Stimulated activated CD8-positive, alpha-beta memory T cell treated with anti-CD3 and anti-CD28 coated beads, Interleukin-15, amount 100 ng/mL, for 4 hours (primary cell): ENCODE results near the gene WIPF3.
"Not testable (repeated sequence)": the region's sequence is repeated elsewhere in the genome, so short reads cannot be mapped to it uniquely, and the experiment has no call there.

Experiments
- DNase-seq, 2 donors: peaks; one replicate each; pipeline ENCODE4 v3.0.0-alpha.2; 2020; ENCODE audit warnings: low read depth in 2 of 2

WIPF3 gene

DNA sequence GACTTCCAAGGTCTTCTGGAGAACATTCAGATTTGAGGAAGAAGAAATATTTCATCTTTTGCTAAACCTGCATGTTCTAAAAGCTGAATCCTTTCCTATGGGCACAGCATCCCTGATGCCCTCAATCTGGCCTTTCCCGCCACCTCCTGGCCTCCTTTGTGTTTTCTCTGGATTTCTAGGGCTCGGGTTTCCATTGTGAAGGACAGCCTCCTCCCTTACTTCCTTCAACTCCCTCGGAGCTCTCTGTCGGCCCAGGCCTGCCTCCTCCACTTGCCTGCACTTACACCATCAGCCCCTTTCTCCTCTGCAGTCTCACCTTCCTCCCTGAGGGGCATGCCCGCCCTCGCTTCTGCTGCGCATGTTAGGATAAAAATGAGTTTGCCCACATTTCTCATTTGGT, 75.4 kb downstream of the WIPF3 start:
- DNase-seq: no peak

DNA sequence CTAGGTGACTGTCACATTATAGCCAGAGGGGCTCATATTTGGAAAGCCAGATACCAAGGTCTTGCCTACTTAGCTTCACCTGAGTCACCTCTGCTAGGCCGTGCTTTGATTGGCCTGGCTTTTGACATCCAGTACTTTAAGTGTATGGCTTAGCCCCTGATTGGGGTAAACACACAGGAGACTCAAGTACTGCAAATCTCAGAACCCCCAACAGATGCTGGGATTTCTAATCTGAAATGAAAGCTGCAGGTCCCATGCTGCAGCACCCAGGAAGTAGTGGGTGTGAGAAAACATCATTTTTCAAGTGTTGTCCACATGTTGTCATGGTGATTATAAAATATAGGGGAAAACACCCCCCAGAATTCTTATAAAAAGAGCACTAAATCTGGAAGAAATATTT, 76.2 kb downstream of the WIPF3 start:
- DNase-seq: no peak

DNA sequence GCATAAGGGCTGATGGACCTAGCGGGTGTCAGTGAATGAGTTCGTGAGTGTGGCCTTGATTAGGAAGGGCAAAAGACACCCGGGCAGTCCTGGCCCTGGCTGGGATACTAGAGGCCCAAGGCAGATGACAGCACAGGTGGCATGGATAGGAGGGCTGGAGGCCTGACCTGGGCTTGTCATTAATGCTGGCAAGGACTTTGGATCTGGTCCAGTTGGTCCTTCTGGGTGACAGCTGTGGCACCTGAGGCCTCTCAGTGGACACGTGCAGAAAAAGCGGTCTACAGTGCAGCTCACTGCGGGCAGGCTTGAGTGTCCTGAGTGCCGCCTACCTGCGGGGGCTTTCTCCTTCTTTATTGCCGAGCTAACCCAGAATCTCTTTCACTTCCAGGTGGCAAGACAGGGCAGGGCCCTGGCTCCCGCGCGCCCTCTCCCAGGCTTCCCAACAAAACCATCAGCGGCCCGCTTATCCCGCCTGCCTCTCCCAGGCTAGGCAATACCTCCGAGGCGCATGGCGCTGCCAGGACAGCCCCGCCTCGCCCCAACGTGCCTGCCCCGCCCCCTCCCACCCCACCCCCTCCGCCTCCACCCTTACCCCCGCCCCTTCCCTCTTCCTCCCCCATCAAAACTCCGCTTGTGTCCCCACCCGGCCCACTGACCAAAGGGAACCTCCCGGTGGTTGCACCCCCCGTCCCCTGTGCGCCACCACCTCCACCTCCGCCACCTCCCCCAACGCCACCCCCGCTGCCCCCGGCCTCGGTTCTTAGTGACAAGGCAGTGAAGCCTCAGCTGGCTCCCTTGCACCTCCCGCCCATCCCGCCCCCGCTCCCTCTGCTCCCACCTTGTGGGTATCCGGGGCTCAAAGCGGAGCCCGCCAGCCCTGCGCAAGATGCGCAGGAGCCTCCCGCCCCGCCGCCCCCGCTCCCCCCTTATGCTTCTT, 77.4 kb downstream of the WIPF3 start:
- no peak for DNase-seq

DNA sequence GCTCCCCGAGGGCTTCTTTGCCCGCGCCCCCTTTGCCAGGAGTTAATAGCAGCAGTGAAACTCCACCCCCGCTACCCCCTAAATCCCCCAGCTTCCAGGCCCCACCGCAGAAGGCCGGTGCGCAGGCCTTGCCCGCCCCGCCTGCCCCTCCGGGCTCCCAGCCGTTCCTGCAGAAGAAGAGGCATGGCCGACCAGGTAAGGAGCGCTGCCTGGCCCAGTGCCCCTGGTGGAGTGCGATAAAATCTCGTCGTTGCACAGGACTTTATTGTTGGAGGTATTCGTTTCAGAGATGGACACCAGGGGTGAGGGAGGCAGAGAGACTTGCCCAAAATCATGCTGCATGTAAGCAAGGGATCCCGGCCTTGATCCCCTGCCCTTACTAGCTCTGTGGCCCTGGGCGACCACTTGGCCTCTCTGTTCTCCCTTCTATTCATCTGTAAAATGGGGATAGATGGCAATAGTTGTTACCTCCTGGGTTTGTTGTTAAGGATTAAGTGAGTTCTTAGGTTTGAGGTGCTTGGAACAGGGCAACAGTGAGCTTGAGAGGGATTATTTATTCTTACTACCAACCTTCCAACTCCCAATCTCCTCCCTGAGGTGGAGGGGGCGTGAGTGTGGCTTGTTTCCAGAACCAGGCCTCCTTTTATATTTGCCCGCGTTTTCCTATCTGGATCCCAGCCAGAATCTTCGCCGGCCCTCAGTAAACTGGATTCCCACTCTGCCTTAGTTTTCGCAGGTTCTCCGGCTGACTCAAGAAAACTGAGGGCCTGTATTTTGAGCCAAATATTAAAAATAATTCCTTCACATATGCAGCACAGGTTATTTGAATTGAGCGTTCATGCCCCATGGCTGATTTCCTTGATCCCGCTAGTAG, 78.3 kb downstream of the WIPF3 start:
- DNase-seq: no peak

DNA sequence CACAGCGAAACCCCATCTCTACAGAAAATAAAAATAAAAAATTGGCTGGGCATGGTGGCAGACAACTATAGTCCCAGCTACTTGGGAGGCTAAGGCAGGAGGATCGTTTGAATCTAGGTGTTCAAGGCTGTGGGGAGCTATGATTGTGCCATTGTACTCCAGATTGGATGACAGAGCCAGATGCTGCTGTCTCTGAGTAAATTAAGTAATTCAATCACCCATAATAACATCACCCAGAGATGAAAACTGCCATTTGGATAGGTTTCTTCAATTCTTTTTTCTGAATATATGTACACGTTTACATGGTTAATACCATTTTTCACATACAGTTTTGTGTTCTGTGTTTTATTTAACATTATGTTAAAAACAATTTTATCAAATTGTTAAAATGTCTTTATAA, 79.3 kb downstream of the WIPF3 start:
- no peak for DNase-seq

DNA sequence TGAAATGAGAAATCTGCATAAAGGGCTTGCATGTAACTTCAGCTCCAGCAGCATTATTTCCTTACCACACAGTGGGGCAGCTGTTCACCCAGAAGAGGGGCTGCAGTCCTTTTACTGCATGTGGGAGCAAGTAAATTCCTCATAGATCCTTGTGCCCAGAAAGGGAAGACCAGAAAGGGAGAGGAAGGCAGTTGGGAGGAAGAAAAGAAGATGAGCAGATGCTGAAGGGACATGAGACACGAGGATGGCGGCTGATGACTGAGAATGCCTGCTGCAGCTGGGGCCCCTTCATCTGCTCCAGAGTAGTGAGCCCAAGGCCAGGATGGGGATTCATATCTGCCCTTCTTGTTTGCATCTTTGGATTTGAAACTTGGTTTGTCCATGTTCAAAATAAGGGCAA, 80.5 kb downstream of the WIPF3 start:
- DNase-seq: no peak

DNA sequence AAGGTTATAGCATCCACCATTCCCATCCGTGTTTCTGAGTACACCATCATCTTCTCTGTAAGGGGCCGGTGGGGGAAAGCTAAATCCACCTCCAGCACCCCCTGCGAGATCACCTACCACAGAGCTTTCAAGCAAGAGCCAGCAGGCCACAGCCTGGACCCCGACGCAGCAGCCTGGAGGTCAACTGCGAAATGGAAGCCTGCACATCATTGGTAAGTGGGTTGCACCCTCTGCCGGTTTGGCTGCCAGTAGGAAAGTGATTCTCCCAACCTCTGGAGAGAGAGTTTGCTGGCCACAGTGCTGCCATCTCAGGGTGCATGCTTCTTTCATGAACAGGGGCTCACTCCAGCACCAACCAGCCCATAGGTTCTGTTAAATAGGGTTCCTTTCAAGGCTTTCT, 81.7 kb downstream of the WIPF3 start:
- DNase-seq: no peak

DNA sequence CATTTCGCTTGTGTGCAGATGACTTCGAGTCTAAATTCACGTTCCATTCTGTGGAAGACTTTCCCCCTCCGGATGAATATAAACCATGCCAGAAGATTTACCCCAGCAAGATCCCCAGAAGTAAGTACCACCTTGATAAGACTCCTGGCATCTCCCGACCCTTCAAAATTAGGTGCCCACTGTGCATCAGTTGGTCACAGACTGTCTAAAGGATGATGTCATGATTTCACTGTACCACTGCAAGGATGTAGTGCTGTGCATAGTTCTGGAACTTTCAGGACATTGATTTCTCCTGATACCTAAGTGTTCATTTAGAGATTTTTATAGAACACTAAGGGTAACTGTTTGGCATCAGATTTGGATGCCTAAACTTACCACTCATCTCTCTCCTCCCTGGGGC, 83.0 kb downstream of the WIPF3 start:
- DNase-seq: no peak

DNA sequence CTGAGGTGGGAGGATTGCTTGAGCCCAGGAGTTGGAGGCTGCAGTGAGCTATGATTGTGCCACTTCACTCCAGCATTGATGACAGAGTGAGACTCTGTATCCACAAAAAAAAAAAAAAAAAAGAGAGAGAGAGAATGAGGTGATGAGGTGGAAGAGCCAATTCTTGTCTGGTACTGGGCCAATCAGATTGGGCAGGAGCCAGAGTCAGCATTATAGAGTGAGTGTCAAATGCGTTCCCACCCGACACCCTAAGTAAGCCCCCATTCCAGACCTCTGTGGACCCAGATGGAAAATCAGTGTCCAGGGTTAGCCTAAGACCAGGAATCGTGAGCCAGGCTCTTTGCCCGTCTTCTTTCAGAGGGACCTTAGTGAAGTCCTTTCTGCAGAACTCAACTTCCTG, 83.9 kb downstream of the WIPF3 start:
- no peak for DNase-seq

DNA sequence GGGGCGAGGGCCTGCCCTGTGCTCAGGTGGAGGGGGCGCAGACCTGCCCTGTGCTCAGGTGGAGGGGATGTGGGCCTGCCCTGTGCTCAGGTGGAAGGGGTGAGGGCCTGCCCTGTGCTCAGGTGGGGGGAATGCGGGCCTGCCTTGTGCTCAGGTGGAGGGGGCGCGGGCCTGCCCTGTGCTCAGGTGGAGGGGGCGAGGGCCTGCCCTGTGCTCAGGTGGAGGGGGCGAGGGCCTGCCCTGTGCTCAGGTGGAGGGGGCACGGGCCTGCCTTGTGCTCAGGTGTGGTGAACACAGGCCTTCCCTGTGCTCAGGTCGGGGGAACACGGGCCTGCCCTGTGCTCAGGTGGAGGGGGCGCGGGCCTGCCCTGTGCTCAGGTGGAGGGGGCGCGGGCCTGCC, 84.5 kb downstream of the WIPF3 start:
- DNase-seq: not testable (repeated sequence)

DNA sequence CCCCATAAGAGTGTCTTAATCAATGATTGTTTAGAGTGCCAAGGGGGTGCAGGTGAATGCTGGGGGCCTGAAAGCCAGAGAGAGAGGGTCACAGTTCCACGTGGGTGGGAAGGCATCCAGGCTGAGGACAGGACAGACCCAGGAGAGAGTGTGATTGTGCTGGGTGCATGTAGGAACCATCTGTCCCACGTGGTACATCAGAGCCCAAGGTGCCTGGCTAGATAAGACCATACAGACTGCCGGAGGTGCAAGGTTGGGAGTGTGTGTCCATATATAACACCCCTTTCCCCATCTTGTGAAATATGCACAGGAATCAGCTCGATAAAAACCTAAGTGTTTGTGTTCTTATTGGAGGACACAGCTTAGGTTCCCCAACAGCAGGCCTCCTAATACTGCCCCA, 85.5 kb downstream of the WIPF3 start:
- DNase-seq: no peak

DNA sequence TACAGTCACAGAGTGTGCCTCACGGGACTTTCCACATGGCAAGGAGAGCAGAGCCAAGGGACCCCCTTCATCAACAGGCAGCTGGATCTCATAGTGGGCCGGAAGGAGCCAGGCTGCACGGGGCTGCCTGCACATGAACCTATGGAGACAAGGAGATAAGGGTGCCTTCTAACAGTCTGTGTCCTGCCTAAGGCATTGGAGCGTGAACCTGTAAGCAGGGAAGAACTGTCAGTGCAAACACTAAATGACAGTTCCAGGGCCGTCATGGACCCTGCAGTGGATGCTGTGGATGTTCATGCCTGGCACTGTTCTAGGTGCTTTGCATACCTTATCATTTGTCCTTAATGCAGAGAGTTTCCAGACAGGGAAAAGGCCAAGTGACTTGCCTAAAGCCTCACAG, 85.9 kb downstream of the WIPF3 start:
- DNase-seq: no peak

DNA sequence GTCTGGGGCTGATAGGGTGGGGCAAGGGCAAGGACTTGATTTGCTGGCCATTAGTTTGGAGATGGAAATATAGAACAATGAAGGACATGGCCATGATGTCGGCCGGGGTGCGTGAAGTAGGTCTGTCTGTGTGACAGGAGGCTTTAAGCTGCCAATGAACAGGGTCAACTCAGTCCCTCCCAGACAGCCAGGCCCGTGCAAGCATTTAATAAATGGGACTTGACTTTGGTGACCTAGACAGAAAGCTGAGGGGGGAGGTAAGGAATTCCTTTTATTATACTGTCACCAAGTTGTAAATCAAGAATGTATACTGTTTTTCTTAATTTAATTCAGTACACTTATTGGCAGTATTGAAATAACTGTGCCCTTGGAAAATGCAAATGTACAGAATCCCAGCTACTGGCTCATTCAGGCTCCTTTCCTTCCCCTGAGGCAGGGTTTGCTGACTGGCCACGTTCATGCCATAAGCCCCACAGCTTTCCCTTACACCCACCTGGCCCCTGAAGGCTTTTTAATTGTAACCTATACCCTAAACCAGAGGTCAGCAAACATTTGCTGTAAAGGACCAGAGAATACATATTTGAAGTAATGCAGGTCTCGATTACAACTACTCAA, 87.2 kb downstream of the WIPF3 start:
- DNase-seq: no peak

DNA sequence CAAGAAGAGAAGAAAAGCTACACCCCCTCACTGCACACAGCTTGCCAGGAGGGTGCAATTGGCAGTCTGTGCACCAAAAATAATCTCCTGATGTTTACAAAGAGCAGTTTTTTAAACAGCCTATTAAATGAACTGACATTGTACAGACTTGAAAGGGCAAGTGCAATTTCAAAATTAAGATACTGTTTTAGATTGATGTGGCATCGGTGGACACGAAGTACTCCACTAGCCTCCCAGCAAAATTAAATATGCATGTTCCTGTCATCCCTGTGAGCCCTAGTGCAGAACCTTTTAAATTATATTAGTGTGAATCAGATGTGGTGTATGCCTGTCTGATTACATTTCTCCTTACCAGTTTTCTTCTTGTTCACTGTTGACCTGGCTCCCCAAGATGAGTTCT, 87.9 kb downstream of the WIPF3 start:
- no peak for DNase-seq

DNA sequence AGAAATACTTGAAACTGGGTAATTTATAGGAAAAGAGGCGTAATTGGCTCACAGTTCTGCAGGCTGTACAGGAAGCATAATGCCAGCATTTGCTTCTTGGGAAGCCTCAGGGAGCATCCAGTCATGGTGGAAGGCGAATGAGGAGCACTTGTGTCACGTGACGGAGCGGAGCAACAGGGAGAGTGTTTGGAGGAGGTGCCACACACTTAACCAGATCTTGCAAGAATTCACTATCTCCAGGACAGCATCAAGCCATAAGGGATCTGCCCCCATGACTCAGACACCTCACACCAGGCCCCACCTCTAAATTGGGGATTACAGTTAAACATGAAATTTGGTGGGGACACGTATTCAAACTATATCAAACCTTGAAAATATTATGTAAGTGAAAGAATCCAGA, 89.3 kb downstream of the WIPF3 start:
- DNase-seq: no peak

DNA sequence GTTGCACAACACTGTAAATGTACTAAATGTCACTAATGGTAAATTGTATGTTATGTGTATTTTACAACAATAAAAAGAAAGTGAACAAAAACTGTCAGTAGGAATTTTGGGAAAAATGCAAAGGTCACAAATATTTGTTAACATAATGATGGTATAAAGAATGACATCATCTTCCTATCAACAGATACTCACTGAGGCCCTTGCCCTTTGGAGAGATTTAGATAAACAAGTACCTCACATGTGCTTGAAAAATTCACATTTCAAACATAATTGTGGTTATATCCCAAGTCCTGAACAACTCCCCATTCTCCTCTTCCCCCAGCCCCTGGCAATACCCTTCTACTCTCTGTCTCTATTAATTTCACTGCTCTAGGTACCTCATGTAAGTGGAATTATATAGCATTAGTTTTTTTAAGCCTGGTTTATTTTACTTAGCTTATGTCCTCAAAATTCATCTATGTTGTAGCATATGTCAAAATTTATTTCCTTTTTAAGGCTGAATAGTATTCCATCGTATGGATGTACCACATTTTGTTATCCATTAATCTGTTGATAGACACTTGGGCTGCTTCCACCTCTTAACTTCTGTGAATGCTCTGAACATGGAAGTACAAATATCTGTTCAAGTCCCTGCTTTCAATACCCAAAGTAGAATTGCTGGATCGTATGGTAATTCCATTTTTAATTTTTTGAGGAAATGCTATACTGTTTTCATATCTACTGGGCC, 90.5 kb downstream of the WIPF3 start:
- no peak for DNase-seq

DNA sequence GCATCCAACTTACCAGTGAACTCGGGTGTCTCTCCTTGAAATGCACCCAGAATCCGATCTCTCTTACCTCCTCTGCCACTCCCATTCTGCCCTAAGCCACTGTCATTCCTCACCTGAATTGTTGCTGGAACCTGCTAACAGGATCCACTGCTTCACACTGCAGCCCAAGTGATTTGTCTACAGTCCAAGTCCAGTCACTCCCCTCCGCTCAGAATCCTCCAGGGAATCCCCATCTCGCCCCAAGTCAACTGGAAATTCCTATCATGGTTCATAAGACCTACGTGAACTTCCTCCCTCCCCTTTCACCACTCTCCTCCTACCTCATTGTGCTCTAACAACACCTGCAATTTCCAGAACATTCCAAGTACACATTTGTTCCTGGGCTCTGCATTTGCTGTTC, 92.0 kb downstream of the WIPF3 start:
- DNase-seq: no peak

DNA sequence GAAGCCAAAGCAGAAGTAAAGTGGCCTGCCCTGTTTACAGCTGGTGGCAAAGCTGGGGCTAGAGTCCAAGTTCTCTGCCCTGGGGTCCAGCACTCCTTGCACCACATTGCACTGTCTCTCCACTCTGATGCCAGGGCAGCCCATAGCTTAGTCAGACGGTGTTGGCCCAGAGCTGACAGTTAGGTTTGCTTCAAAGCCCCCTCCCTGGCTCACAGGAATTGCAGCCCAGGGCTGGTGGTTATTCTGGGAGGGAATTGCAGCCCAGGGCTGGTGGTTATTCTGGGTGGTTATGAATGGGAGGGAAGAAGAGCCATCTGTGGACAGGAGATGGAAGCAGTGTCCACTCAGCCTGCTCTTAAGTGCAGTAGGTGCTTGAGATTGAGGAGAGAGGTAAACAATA, 94.4 kb downstream of the WIPF3 start:
- DNase-seq: no peak

DNA sequence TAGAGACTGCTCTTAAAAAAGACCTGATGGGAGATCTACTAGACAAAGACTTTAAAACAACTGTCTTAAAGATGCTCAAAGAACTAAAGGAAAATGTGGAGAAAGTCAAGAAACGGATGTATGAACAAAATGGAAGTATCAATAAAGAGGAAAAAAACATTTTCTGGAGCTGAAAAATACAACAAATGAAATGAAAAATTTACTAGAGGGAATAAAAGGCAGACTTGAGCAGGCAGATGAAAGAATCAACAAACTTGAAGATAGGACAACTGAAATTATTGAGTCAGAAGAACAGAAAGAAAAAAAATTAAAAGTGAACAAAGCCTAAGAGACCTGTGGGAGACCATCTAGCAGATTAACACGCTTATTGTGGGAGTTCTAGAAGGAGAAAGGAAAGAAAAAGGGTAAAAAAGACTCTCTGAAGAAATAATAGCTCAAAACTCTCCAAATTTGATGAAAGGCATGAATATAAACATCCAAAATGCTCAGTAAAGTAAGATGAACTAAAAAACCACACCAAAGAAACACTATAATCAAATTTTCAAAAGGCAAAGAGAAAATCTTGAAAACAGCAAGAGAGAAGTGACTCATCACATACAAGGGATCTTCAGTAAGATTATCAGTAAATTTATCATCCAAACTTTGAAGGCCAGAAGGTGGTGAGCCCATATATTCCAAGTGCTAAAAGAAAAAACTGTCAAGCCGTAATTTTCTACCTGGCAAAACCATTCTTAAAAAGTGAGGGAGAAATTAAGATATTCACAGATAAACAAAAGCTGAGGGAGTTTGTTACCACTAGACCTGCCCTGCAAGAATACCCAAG, 100.1 kb downstream of the WIPF3 start:
- DNase-seq: no peak

DNA sequence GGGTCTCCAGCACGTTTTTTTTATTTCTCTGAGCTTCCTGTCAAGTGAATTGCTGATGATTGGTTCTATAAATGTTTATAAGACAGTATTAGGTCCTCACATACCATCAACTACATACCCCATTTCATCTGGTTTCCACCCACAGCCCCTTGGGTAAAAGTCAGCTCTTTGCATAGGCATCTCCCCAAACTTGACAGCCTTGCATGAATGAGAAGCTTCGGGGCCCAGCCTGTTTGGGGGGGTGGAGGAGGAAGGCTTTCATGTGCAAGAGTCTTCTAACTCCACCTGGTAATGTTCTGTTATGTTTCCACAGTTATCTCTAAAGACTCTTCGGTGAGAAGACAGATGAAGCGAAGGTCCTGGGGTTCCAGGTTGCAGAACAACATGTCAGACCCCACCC, 107.9 kb downstream of the WIPF3 start:
- DNase-seq: no peak
